Thoracic aorta (tissue), 2 donors: Measurements from ENCODE around the gene SGMS1. TPM values are rescaled to one million over a fixed set of nuclear protein-coding genes. Genes with fewer than 3 reads are reported as not detected.
A peak's percentile ranks its signal among the peaks of the same experiment; 100 is the strongest.
"Not testable (repeated sequence)": the region's sequence is repeated elsewhere in the genome, so short reads cannot be mapped to it uniquely, and the experiment has no call there.

Source experiments
- ATAC-seq: fragments of 150-250 bp; one replicate; pipeline ENCODE4 v1.8.0; 2017; ENCODE audit warnings: low read depth; ENCODE audit not compliant: insufficient number of reproducible peaks, low FRiP score
- DNase-seq: peaks from one replicate; pipeline ENCODE4 v3.0.0-alpha.2; 2020; ENCODE audit warnings: low spot score
- H3K27ac ChIP-seq, 2 donors: fragments of 200-600 bp; sonication (generic); 1 replicate in 1 of 2; 2 replicates in 1 of 2; pipeline ENCODE4 v1.5.1; 2016; ENCODE audit warnings: mild to moderate bottlenecking in 2 of 2, moderate library complexity in 2 of 2
- H3K27me3 ChIP-seq: fragments of 200-600 bp; sonication (generic); replicated peaks from 2 replicates; pipeline ENCODE4 v1.6.0; 2016; ENCODE audit warnings: mild to moderate bottlenecking; ENCODE audit not compliant: insufficient read depth
- H3K36me3 ChIP-seq: fragments of 200-600 bp; sonication (generic); one replicate; pipeline ENCODE4 v1.5.1; 2016
- H3K4me1 ChIP-seq, 2 donors: fragments of 200-600 bp; sonication (generic); 1 replicate in 1 of 2; 2 replicates in 1 of 2; pipeline versions ENCODE4 v1.5.1 to v1.6.0; 2016; ENCODE audit warnings: low read depth in 2 of 2, mild to moderate bottlenecking in 1 of 2; ENCODE audit not compliant: control insufficient read depth in 1 of 2
- H3K4me3 ChIP-seq: fragments of 200-600 bp; sonication (generic); 2 replicates; pipeline ENCODE4 v1.5.1; 2016; ENCODE audit warnings: mild to moderate bottlenecking
- H3K9me3 ChIP-seq: fragments of 200-600 bp; sonication (generic); 2 replicates; pipeline ENCODE4 v1.5.1; 2016
- CTCF ChIP-seq: fragments of 200-600 bp; sonication (generic); IDR thresholded peaks from one replicate; pipeline ENCODE4 v1.5.1; 2019; ENCODE audit warnings: antibody characterized with exemption
- total RNA-seq, 2 donors: library from RNA; depleted of rRNA; stranded (reverse); fragments of >200 nt; gene quantifications; one replicate each; pipeline versions ENCODE4 v1.1.0 to v1.2.3, GENCODE V29; 2016

Gene SGMS1
- total RNA-seq, 2 donors from 2014 or later = 60.5 to 92.3 TPM

GRCh38 chr10:50541317-50541716 is 82.4 kb downstream of the SGMS1 start:
- Histone ChIP-seq H3K27me3 (no peaks in the 10 kb centered on the region), H3K9me3 (no peaks in the 10 kb centered on the region), H3K4me3 (no peak overlapping the region), H3K36me3 (no peaks in the 10 kb centered on the region), H3K27ac (no peak overlapping the region), H3K4me1 (peaks cover 10 to 24% of the 10 kb centered on the region in 2 donors)
- DNase-seq = no peak
- TF ChIP-seq CTCF = no peak
- no peak for ATAC-seq

GRCh38 chr10:50540826-50541122 is 83.0 kb downstream of the SGMS1 start:
- Histone ChIP-seq H3K4me3 (no peak overlapping the region), H3K36me3 (no peaks in the 10 kb centered on the region), H3K27me3 (no peaks in the 10 kb centered on the region), H3K4me1 (peaks cover 10 to 24% of the 10 kb centered on the region in 2 donors), H3K27ac (no peak overlapping the region), H3K9me3 (no peaks in the 10 kb centered on the region)
- no peak for ATAC-seq
- DNase-seq = no peak
- TF ChIP-seq CTCF = no peak

- H3K4me1 ChIP-seq = peaks cover 10 to 24% of the 10 kb centered on the region in 2 donors
- ATAC-seq (no peak), DNase-seq (no peak)
- no peaks in the 10 kb centered on the region for H3K36me3 ChIP-seq
- H3K27ac ChIP-seq = no peak overlapping the region
- TF ChIP-seq CTCF = no peak
- no peaks in the 10 kb centered on the region for H3K9me3 ChIP-seq
- H3K27me3 ChIP-seq = no peaks in the 10 kb centered on the region
- no peak overlapping the region for H3K4me3 ChIP-seq
These were observed 83.5 kb downstream of the SGMS1 start for GRCh38 chr10:50540069-50540825.

GRCh38 chr10:50538555-50539398 is 85.0 kb downstream of the SGMS1 start:
- ATAC-seq (no peak), DNase-seq (no peak)
- TF ChIP-seq CTCF = no peak
- Histone ChIP-seq H3K4me1 (peaks cover 10 to 24% of the 10 kb centered on the region in 2 donors), H3K27me3 (no peaks in the 10 kb centered on the region), H3K4me3 (no peak overlapping the region), H3K9me3 (no peaks in the 10 kb centered on the region), H3K36me3 (no peaks in the 10 kb centered on the region), H3K27ac (no peak overlapping the region)

- Histone ChIP-seq H3K27ac (no peak overlapping the region), H3K36me3 (no peaks in the 10 kb centered on the region), H3K4me3 (no peak overlapping the region), H3K9me3 (no peaks in the 10 kb centered on the region), H3K27me3 (no peaks in the 10 kb centered on the region), H3K4me1 (peaks cover 6 to 13% of the 10 kb centered on the region in 2 donors)
- peak; percentile 51 for ATAC-seq
- no peak for DNase-seq
- no peak for TF ChIP-seq CTCF
These were observed 87.0 kb downstream of the SGMS1 start for GRCh38 chr10:50536617-50537240.

DNA sequence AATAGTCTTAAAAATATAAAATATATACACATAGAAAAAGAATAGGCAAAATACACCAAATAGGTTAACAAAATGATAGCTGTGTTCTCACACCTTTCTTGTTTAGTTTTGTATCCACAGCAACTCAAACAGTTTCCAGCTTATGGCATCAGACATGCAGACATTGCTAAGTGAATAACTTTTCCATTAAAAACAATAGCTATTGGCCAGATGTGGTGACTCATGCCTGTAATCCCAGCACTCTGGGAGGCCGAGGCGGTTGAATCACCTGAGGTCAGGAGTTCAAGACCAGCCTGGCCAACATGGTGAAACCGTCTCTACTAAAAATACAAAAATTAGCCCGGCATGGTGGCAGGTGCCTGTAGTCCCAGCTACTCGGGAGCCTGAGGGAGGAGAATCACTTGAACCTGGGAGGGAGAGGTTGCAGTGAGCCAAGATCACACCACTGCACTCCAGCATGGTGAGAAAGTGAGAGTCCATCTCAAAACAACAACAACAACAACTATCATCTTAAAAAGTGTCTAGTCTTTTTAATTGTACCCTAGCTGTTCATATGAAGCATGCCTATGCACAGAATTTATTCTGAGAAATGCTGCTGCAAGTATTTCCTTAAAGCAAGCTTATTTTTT is 88.9 kb downstream of the SGMS1 start:
- H3K4me1 ChIP-seq, H3K4me3 ChIP-seq, DNase-seq, H3K27ac ChIP-seq, H3K36me3 ChIP-seq, ATAC-seq, H3K9me3 ChIP-seq, H3K27me3 ChIP-seq: not testable (repeated sequence)
